HEK293T (cell line): ENCODE measurements around the gene CLGN.

Source experiments
- ARNT ChIP-seq: fragments of 450-650 bp; IDR thresholded peaks from 2 replicates; pipeline ENCODE4 v1.6.1; 2017; ENCODE audit warnings: mild to moderate bottlenecking
- BHLHE40 ChIP-seq: fragments of 450-650 bp; IDR thresholded peaks from 2 replicates; pipeline ENCODE4 v1.6.1; 2016; ENCODE audit warnings: mild to moderate bottlenecking, moderate library complexity, borderline replicate concordance
- CTBP1 ChIP-seq: fragments of 450-650 bp; IDR thresholded peaks from 2 replicates; pipeline ENCODE4 v1.6.1; 2016; ENCODE audit warnings: borderline replicate concordance
- ELF4 ChIP-seq: fragments of 450-650 bp; IDR thresholded peaks from 2 replicates; pipeline ENCODE4 v1.6.1; 2017; ENCODE audit warnings: antibody characterized with exemption
- FOXA1 ChIP-seq: fragments of 450-650 bp; IDR thresholded peaks from 2 replicates; pipeline ENCODE4 v1.6.1; 2016; ENCODE audit warnings: mild to moderate bottlenecking
- FOXK2 ChIP-seq: fragments of 450-650 bp; IDR thresholded peaks from 2 replicates; pipeline ENCODE4 v1.6.1; 2016; ENCODE audit warnings: mild to moderate bottlenecking
- FOXM1 ChIP-seq: fragments of 450-650 bp; IDR thresholded peaks from 2 replicates; pipeline ENCODE4 v1.6.1; 2017; ENCODE audit warnings: mild to moderate bottlenecking, borderline replicate concordance
- L3MBTL2 ChIP-seq: fragments of 450-650 bp; conservative IDR thresholded peaks from 2 replicates; pipeline ENCODE4 v1.6.1; 2016; ENCODE audit warnings: mild to moderate bottlenecking
- LEF1 ChIP-seq: fragments of 450-650 bp; IDR thresholded peaks from 2 replicates; pipeline ENCODE4 v1.6.1; 2017; ENCODE audit warnings: mild to moderate bottlenecking, borderline replicate concordance
- NFRKB ChIP-seq: fragments of 450-650 bp; IDR thresholded peaks from 2 replicates; pipeline ENCODE4 v1.6.1; 2016; ENCODE audit warnings: mild to moderate bottlenecking, moderate library complexity
- SP1 ChIP-seq: fragments of 450-650 bp; IDR thresholded peaks from 2 replicates; pipeline ENCODE4 v1.6.1; 2017
- SUZ12 ChIP-seq: fragments of 450-650 bp; IDR thresholded peaks from 2 replicates; pipeline ENCODE4 v1.6.1; 2016; ENCODE audit warnings: mild to moderate bottlenecking
- ZNF384 ChIP-seq: fragments of 450-650 bp; IDR thresholded peaks from 2 replicates; pipeline ENCODE4 v1.6.1; 2016
- TF ChIP-seq, protein P1 (sequence below): fragments of 450-650 bp; IDR thresholded peaks from 2 replicates; pipeline ENCODE4 v1.6.1; 2016

GRCh38 chr4:140372751-140373327, 54.6 kb downstream of the CLGN start:
- TF ChIP-seq FOXM1 (no peak), ARNT (no peak), ZNF384 (no peak), SP1 (no peak), LEF1 (no peak), BHLHE40 (no peak), FOXA1 (no peak), SUZ12 (no peak), NFRKB (no peak), FOXK2 (no peak), ELF4 (no peak), L3MBTL2 (no peak), CTBP1 (no peak)
- TF ChIP-seq, protein P1, sequence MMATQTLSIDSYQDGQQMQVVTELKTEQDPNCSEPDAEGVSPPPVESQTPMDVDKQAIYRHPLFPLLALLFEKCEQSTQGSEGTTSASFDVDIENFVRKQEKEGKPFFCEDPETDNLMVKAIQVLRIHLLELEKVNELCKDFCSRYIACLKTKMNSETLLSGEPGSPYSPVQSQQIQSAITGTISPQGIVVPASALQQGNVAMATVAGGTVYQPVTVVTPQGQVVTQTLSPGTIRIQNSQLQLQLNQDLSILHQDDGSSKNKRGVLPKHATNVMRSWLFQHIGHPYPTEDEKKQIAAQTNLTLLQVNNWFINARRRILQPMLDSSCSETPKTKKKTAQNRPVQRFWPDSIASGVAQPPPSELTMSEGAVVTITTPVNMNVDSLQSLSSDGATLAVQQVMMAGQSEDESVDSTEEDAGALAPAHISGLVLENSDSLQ = no peak
